Neural cell (in vitro differentiated cells): ENCODE results near the gene COPS8. TPM values are rescaled to one million over a fixed set of nuclear protein-coding genes. Genes with fewer than 3 reads are reported as not detected.

Experiments
- H2AFZ ChIP-seq: fragments of 200-600, 300-800 bp; sonication (generic), shearing (Covaris generic); 2 replicates; pipeline ENCODE4 v1.6.0; 2014; ENCODE audit warnings: low read depth, mild to moderate bottlenecking, antibody characterized with exemption, low read length, moderate library complexity
- H3F3A ChIP-seq: fragments of 200-600 bp; shearing (Covaris generic); 2 replicates; pipeline ENCODE4 v1.6.1; 2016; ENCODE audit warnings: mild to moderate bottlenecking, moderate library complexity, mixed read lengths, antibody characterized with exemption, low read length; ENCODE audit not compliant: insufficient read depth, poor library complexity, severe bottlenecking
- H3K27ac ChIP-seq: fragments of 200-600, 300-800 bp; sonication (generic), shearing (Covaris generic); 2 replicates; pipeline ENCODE4 v1.5.1; 2014; ENCODE audit warnings: mild to moderate bottlenecking, low read length, moderate library complexity
- H3K27me3 ChIP-seq: fragments of 300-800, 200-600 bp; sonication (generic), shearing (Covaris generic); 2 replicates; pipeline ENCODE4 v1.6.0; 2014; ENCODE audit warnings: mild to moderate bottlenecking, low read depth, low read length, moderate library complexity; ENCODE audit not compliant: insufficient read depth
- H3K36me3 ChIP-seq: fragments of 300-800, 200-600 bp; sonication (generic), shearing (Covaris generic); 2 replicates; pipeline ENCODE4 v1.5.1; 2014; ENCODE audit warnings: mild to moderate bottlenecking, antibody characterized with exemption, low read length, moderate library complexity; ENCODE audit not compliant: insufficient read depth
- H3K4me2 ChIP-seq: fragments of 300-800, 200-600 bp; sonication (generic), shearing (Covaris generic); 2 replicates; pipeline ENCODE4 v1.6.0; 2014; ENCODE audit warnings: mild to moderate bottlenecking, low read length
- H3K4me3 ChIP-seq: fragments of 300-800, 200-600 bp; sonication (generic), shearing (Covaris generic); 2 replicates; pipeline ENCODE4 v1.5.1; 2014; ENCODE audit warnings: mild to moderate bottlenecking, low read length, moderate library complexity
- H3K79me2 ChIP-seq: fragments of 200-600 bp; shearing (Covaris generic); replicated peaks from 2 replicates; pipeline ENCODE4 v1.6.0; 2014; ENCODE audit warnings: mild to moderate bottlenecking, low read length, moderate library complexity; ENCODE audit not compliant: insufficient read depth
- H3K9ac ChIP-seq: fragments of 300-800, 200-600 bp; sonication (generic), shearing (Covaris generic); 2 replicates; pipeline ENCODE4 v1.6.1; 2016; ENCODE audit warnings: mild to moderate bottlenecking, low read length, mixed read lengths
- H3K9me2 ChIP-seq: fragments of 200-600 bp; shearing (Covaris generic); 2 replicates; pipeline ENCODE4 v1.6.1; 2016; ENCODE audit warnings: mild to moderate bottlenecking, low read length, mixed read lengths; ENCODE audit not compliant: insufficient read depth
- H3K9me3 ChIP-seq: fragments of 200-600, 300-800 bp; sonication (generic), shearing (Covaris generic); 2 replicates; pipeline ENCODE4 v1.6.1; 2016; ENCODE audit warnings: mild to moderate bottlenecking, mixed run types, low read length, moderate library complexity, mixed read lengths
- H4K20me1 ChIP-seq: fragments of 200-600 bp; shearing (Covaris generic); 2 replicates; pipeline ENCODE4 v1.6.1; 2016; ENCODE audit warnings: mild to moderate bottlenecking, mixed run types; ENCODE audit not compliant: insufficient read depth
- EP300 ChIP-seq: fragments of 450-650 bp; conservative IDR thresholded peaks from 2 replicates; pipeline ENCODE4 v1.6.1; 2014; ENCODE audit warnings: antibody characterized with exemption, mild to moderate bottlenecking, moderate library complexity; ENCODE audit not compliant: poor library complexity, severe bottlenecking
- EZH2 ChIP-seq: fragments of 200-600, 300-800 bp; shearing (Covaris generic), sonication (generic); IDR thresholded peaks from 2 replicates; pipeline ENCODE4 v1.6.1; 2014; ENCODE audit warnings: antibody characterized with exemption, low read length, borderline replicate concordance, mild to moderate bottlenecking; ENCODE audit not compliant: insufficient read depth, poor library complexity, severe bottlenecking
- MXI1 ChIP-seq: fragments of 450-650 bp; conservative IDR thresholded peaks from 2 replicates; pipeline ENCODE4 v1.6.1; 2014; ENCODE audit warnings: antibody characterized with exemption, mild to moderate bottlenecking; ENCODE audit not compliant: poor library complexity, severe bottlenecking
- POLR2AphosphoS5 ChIP-seq: IDR thresholded peaks from 2 replicates; pipeline ENCODE4 v1.6.1; 2012
- RAD21 ChIP-seq: fragments of 450-650 bp; conservative IDR thresholded peaks from 2 replicates; pipeline ENCODE4 v1.6.1; 2014; ENCODE audit warnings: antibody characterized with exemption, mild to moderate bottlenecking, moderate library complexity
- SMC3 ChIP-seq: fragments of 450-650 bp; conservative IDR thresholded peaks from 2 replicates; pipeline ENCODE4 v1.6.1; 2014; ENCODE audit warnings: antibody characterized with exemption, mild to moderate bottlenecking, moderate library complexity; ENCODE audit not compliant: poor library complexity
- TAF1 ChIP-seq: IDR thresholded peaks from 2 replicates; pipeline ENCODE4 v1.6.1; 2012; ENCODE audit warnings: low read depth
- polyA minus RNA-seq: library from RNA; depleted of rRNA, polyadenylated mRNA; stranded (reverse); fragments of >200 nt; gene quantifications from 2 replicates; pipeline ENCODE4 v1.2.3, GENCODE V29; 2014
- polyA plus RNA-seq: library from polyadenylated mRNA; depleted of rRNA; stranded (reverse); fragments of >200 nt; gene quantifications from 2 replicates; pipeline ENCODE4 v1.2.3, GENCODE V29; 2014
- TF ChIP-seq, protein P1 (sequence below): IDR thresholded peaks from 2 replicates; pipeline ENCODE4 v1.6.1; 2012; ENCODE audit warnings: borderline replicate concordance
- TF ChIP-seq, protein P2 (sequence below): fragments of 450-650 bp; IDR thresholded peaks from 2 replicates; pipeline ENCODE4 v1.5.1; 2014; ENCODE audit warnings: antibody characterized with exemption, mild to moderate bottlenecking, moderate library complexity; ENCODE audit not compliant: poor library complexity, severe bottlenecking

COPS8 gene
- polyA plus RNA-seq (250 and 269 TPM in 2 replicates), polyA minus RNA-seq (154 and 174 TPM in 2 replicates)

DNA sequence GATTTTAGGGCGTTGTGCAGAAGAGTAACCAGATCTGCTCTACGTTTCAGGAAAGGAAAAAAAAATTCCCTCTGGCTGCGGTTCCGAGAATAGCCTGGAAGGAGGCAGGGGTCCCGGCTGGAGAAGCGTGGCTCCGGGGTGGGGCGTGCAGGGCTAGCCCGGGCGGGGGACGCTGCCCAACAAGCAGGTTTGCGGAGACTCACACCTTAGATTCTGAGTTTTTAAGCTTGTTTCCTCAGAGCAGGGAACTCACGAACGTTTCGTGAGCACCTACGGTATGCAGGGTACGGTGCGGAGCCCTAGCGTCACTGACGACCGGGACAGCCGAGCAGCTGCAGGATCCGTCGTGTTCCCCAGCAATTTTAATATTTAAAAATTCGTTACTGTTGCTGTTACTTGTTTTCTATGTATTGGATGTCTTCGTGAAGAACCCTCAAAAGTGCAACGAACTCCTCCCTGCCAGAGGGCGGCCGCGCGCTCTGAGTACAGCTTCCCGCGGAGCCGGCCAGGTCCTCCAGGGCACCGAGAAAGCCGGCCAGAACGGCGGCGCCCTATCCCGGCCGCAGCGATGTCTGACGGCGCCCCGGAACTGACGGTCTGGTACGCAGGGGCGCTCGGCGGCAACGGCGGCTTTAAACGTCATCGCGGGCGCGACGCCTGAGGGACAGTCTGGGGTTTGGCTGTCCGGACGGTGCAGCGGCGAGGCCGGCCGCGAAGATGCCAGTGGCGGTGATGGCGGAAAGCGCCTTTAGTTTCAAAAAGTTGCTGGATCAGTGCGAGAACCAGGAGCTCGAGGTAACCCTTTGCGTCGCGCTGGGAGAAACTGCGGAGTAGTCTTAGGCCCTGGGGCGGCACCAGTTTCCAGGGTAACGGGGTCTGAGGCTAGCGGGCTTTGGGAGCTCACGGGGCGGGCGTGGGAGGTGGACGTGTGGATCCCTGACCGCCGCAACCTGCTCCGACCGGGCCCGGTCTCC is at the start of gene COPS8:
Gene COPS8, plus strand, starts transcription at position 642 of the 974 bp plus-strand sequence. Its CDS starts 76 bp downstream, at position 718.
- H3K4me3 ChIP-seq: peak within 1 kb of the TSS; percentile 80
- no peaks in the 10 kb centered on the region for H3F3A ChIP-seq
- H3K4me2 ChIP-seq: peak within 1 kb of the TSS; percentile 56
- H3K9me2 ChIP-seq: no peaks in the 10 kb centered on the region
- no peaks in the 10 kb centered on the region for H3K36me3 ChIP-seq
- peaks cover 38% of the 10 kb centered on the region for H3K79me2 ChIP-seq
- H3K27me3 ChIP-seq: no peaks in the 10 kb centered on the region
- peak within 1 kb of the TSS; percentile 71 for H2AFZ ChIP-seq
- no peaks in the 10 kb centered on the region for H4K20me1 ChIP-seq
- H3K9ac ChIP-seq: peak within 1 kb of the TSS; percentile 76
- no peaks in the 10 kb centered on the region for H3K9me3 ChIP-seq
- H3K27ac ChIP-seq: peak within 1 kb of the TSS; percentile 70
- no peak for TF ChIP-seq TAF1
- no peak for TF ChIP-seq EZH2
- peak; percentile 98 for TF ChIP-seq POLR2AphosphoS5
- TF ChIP-seq, protein P1, sequence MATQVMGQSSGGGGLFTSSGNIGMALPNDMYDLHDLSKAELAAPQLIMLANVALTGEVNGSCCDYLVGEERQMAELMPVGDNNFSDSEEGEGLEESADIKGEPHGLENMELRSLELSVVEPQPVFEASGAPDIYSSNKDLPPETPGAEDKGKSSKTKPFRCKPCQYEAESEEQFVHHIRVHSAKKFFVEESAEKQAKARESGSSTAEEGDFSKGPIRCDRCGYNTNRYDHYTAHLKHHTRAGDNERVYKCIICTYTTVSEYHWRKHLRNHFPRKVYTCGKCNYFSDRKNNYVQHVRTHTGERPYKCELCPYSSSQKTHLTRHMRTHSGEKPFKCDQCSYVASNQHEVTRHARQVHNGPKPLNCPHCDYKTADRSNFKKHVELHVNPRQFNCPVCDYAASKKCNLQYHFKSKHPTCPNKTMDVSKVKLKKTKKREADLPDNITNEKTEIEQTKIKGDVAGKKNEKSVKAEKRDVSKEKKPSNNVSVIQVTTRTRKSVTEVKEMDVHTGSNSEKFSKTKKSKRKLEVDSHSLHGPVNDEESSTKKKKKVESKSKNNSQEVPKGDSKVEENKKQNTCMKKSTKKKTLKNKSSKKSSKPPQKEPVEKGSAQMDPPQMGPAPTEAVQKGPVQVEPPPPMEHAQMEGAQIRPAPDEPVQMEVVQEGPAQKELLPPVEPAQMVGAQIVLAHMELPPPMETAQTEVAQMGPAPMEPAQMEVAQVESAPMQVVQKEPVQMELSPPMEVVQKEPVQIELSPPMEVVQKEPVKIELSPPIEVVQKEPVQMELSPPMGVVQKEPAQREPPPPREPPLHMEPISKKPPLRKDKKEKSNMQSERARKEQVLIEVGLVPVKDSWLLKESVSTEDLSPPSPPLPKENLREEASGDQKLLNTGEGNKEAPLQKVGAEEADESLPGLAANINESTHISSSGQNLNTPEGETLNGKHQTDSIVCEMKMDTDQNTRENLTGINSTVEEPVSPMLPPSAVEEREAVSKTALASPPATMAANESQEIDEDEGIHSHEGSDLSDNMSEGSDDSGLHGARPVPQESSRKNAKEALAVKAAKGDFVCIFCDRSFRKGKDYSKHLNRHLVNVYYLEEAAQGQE: peak; percentile 50
- peak; percentile 88 for TF ChIP-seq MXI1
- peak; percentile 84 for TF ChIP-seq EP300
- TF ChIP-seq RAD21: peak; percentile 62
- peak; percentile 75 for TF ChIP-seq SMC3
- TF ChIP-seq, protein P2, sequence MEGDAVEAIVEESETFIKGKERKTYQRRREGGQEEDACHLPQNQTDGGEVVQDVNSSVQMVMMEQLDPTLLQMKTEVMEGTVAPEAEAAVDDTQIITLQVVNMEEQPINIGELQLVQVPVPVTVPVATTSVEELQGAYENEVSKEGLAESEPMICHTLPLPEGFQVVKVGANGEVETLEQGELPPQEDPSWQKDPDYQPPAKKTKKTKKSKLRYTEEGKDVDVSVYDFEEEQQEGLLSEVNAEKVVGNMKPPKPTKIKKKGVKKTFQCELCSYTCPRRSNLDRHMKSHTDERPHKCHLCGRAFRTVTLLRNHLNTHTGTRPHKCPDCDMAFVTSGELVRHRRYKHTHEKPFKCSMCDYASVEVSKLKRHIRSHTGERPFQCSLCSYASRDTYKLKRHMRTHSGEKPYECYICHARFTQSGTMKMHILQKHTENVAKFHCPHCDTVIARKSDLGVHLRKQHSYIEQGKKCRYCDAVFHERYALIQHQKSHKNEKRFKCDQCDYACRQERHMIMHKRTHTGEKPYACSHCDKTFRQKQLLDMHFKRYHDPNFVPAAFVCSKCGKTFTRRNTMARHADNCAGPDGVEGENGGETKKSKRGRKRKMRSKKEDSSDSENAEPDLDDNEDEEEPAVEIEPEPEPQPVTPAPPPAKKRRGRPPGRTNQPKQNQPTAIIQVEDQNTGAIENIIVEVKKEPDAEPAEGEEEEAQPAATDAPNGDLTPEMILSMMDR: peak; percentile 67

DNA sequence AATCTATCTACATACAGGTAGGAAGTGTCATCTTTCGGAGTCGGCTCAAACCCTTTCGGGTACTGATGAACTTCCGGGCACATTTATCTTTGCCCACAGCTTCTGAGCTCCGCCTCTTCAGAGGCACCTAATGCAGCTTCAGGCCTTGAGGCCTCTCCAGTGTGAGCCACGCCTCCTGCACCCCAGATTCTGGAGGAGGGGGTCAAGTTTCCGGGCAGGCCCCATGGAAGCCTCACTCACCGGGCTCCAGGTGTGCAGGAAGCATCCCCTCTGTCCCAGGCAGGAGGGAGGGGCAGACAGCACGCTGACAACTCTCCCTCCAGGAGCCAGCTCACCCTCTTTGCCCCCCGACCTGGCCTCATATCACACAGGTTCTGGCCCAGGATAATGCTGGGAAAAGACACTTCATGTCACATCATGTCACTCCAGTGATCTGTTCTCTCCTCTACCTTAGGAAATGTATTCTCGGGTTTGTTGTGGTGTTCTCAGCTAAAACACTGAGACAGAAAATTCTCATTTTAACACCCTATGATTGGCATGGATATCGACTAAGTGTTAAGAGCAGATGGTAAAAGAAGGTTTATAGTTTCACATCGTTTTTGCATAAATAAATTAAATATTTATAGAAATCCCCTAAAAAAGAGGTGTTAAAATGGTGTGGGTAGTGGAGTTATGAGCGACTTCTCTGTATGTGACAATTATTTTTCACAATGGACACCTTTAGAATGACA is 46.2 kb upstream of the COPS8 start:
- Histone ChIP-seq H4K20me1 (no peaks in the 10 kb centered on the region), H3K36me3 (no peaks in the 10 kb centered on the region), H3F3A (no peaks in the 10 kb centered on the region), H3K9me2 (no peaks in the 10 kb centered on the region), H3K9ac (no peak overlapping the region), H3K4me2 (peak overlapping the region; percentile 19), H2AFZ (no peak overlapping the region), H3K9me3 (no peaks in the 10 kb centered on the region), H3K27me3 (no peaks in the 10 kb centered on the region), H3K27ac (no peak overlapping the region), H3K79me2 (no peaks in the 10 kb centered on the region), H3K4me3 (no peak overlapping the region)
- TF ChIP-seq RAD21: no peak
- TF ChIP-seq EZH2: no peak
- TF ChIP-seq, protein P1: no peak
- no peak for TF ChIP-seq TAF1
- TF ChIP-seq EP300: peak; percentile 79
- TF ChIP-seq MXI1: no peak
- TF ChIP-seq POLR2AphosphoS5: peak; percentile 64
